BLaER1 treated with 17β-estradiol and CSF1 and Interleukin-3, amounts not matched to agents 10 nM and 100 nM (cell line): ENCODE results near the gene SNX27.
A peak's percentile ranks its signal among the peaks of the same experiment; 100 is the strongest.
"Not testable (repeated sequence)": the region's sequence is repeated elsewhere in the genome, so short reads cannot be mapped to it uniquely, and the experiment has no call there.

Source experiments
- H3K27ac ChIP-seq, 11 experiments: shearing (Covaris generic); formaldehyde crosslinking; 2 replicates each; pipeline ENCODE4 v1.8.1; 2022
- H3K27me3 ChIP-seq, 11 experiments: shearing (Covaris generic); formaldehyde crosslinking; 2 replicates each; pipeline ENCODE4 v1.8.1; 2022
- H3K36me3 ChIP-seq, 11 experiments: shearing (Covaris generic); formaldehyde crosslinking; 2 replicates each; pipeline ENCODE4 v1.8.1; 2022
- H3K4me1 ChIP-seq, 10 experiments: shearing (Covaris generic); formaldehyde crosslinking; 2 replicates each; pipeline ENCODE4 v1.8.1; 2022
- H3K4me2 ChIP-seq, 11 experiments: shearing (Covaris generic); formaldehyde crosslinking; 2 replicates each; pipeline ENCODE4 v1.8.1; 2022
- H3K4me3 ChIP-seq, 10 experiments: shearing (Covaris generic); formaldehyde crosslinking; 2 replicates each; pipeline ENCODE4 v1.8.1; 2022
- H3K9ac ChIP-seq, 11 experiments: shearing (Covaris generic); formaldehyde crosslinking; 2 replicates each; pipeline ENCODE4 v1.8.1; 2022
- H3K9me3 ChIP-seq, 11 experiments: shearing (Covaris generic); formaldehyde crosslinking; replicated peaks in 1 of 11; 2 replicates each; pipeline ENCODE4 v1.8.1; 2022
- H4K20me1 ChIP-seq, 11 experiments: shearing (Covaris generic); formaldehyde crosslinking; 2 replicates each; pipeline ENCODE4 v1.8.1; 2022
- Cebpa-rat ChIP-seq, 11 experiments: shearing (Covaris generic); IDR thresholded peaks; 2 replicates each; pipeline ENCODE4 v1.8.1; 2022

The SNX27 gene

GRCh38 chr1:151661751-151662150 lies 49.9 kb downstream of the SNX27 start:
- Histone ChIP-seq H3K27ac (peak overlapping the region; percentile 52 to 90 (median 80); a peak in 21 of 22 replicates), H3K27me3 (no peaks in the 10 kb centered on the region), H3K36me3 (peaks cover 65 to 90% (median 72%) of the 10 kb centered on the region in 11 experiments), H3K4me3 (peak overlapping the region in 4 of 10 experiments; percentile 1 to 52 (median 14); a peak in 7 of 20 replicates), H3K9ac (peak overlapping the region; percentile 31 to 76 (median 59); a peak in 19 of 22 replicates), H4K20me1 (no peaks in the 10 kb centered on the region), H3K9me3 (peaks cover 0 to 11% (median 0%) of the 10 kb centered on the region in 11 experiments; a peak in 5 of 22 replicates), H3K4me2 (peak overlapping the region; percentile 35 to 88 (median 75)), H3K4me1 (peaks cover 16 to 74% (median 58%) of the 10 kb centered on the region in 10 experiments; a peak in 19 of 20 replicates)
- TF ChIP-seq Cebpa-rat (IDR thresholded peaks at IDR 0.05): no peak

GRCh38 chr1:151668090-151668489 lies 56.2 kb downstream of the SNX27 start:
- TF ChIP-seq Cebpa-rat (IDR thresholded peaks at IDR 0.05): no peak
- Histone ChIP-seq H3K36me3 (peaks cover 61 to 90% (median 67%) of the 10 kb centered on the region in 11 experiments), H3K4me3 (no peak overlapping the region), H3K4me1 (peaks cover 0 to 42% (median 19%) of the 10 kb centered on the region in 10 experiments; a peak in 14 of 20 replicates), H3K27me3 (no peaks in the 10 kb centered on the region), H3K27ac (no peak overlapping the region), H3K9me3 (peaks cover 10 to 23% (median 17%) of the 10 kb centered on the region in 11 experiments; a peak in 21 of 22 replicates), H3K4me2 (no peak overlapping the region), H4K20me1 (peaks cover 0 to 7% (median 0%) of the 10 kb centered on the region in 11 experiments; a peak in 1 of 22 replicates), H3K9ac (no peak overlapping the region)

- not testable (repeated sequence) for H3K27me3 ChIP-seq, H3K27ac ChIP-seq, H3K4me3 ChIP-seq, H4K20me1 ChIP-seq, H3K9ac ChIP-seq
- Histone ChIP-seq H3K9me3 (peaks cover 10 to 22% (median 17%) of the 10 kb centered on the region in 11 experiments; a peak in 21 of 22 replicates), H3K36me3 (peaks cover 56 to 94% (median 74%) of the 10 kb centered on the region in 11 experiments), H3K4me2 (peak overlapping the region in 2 of 11 experiments; percentile 13 to 34; a peak in 2 of 22 replicates), H3K4me1 (peaks cover 0 to 35% (median 13%) of the 10 kb centered on the region in 10 experiments; a peak in 14 of 20 replicates)
These were observed 58.3 kb downstream of the SNX27 start for GRCh38 chr1:151670036-151670675.

GRCh38 chr1:151673407-151673806 lies 61.6 kb downstream of the SNX27 start:
- H3K27me3 ChIP-seq: no peaks in the 10 kb centered on the region

GRCh38 chr1:151680391-151680790 lies 68.5 kb downstream of the SNX27 start:
- H4K20me1 ChIP-seq: no peaks in the 10 kb centered on the region; a peak in 2 of 22 replicates
- no peak overlapping the region for H3K4me3 ChIP-seq
- H3K9ac ChIP-seq: no peak overlapping the region
- no peaks in the 10 kb centered on the region for H3K9me3 ChIP-seq
- no peak for TF ChIP-seq Cebpa-rat (IDR thresholded peaks at IDR 0.05)
- no peaks in the 10 kb centered on the region for H3K27me3 ChIP-seq
- H3K36me3 ChIP-seq: peaks cover 44 to 84% (median 65%) of the 10 kb centered on the region in 11 experiments
- H3K4me1 ChIP-seq: peaks cover 0 to 45% (median 26%) of the 10 kb centered on the region in 10 experiments; a peak in 13 of 20 replicates
- H3K27ac ChIP-seq: peak overlapping the region in 3 of 11 experiments; percentile 8 to 24 (median 14); a peak in 1 of 22 replicates
- peak overlapping the region in 6 of 11 experiments; percentile 50 to 71 (median 66); a peak in 11 of 22 replicates for H3K4me2 ChIP-seq

More at GRCh38 chr1:151673407-151673806, 61.6 kb downstream of the SNX27 start:
- H3K4me1 ChIP-seq: peaks cover 0 to 15% (median 0%) of the 10 kb centered on the region in 10 experiments; a peak in 5 of 20 replicates
- H3K36me3 ChIP-seq: peaks cover 51 to 91% (median 72%) of the 10 kb centered on the region in 11 experiments
- H3K9ac ChIP-seq: no peak overlapping the region
- H4K20me1 ChIP-seq: peaks cover 0 to 8% (median 0%) of the 10 kb centered on the region in 11 experiments; a peak in 3 of 22 replicates
- no peak overlapping the region for H3K27ac ChIP-seq
- TF ChIP-seq Cebpa-rat (IDR thresholded peaks at IDR 0.05): no peak
- H3K4me3 ChIP-seq: no peak overlapping the region
- peaks cover 10 to 22% (median 17%) of the 10 kb centered on the region in 11 experiments; a peak in 21 of 22 replicates for H3K9me3 ChIP-seq
- no peak overlapping the region for H3K4me2 ChIP-seq

GRCh38 chr1:151680826-151681225 lies 69.0 kb downstream of the SNX27 start:
- Histone ChIP-seq H3K4me3 (no peak overlapping the region), H4K20me1 (no peaks in the 10 kb centered on the region; a peak in 3 of 22 replicates), H3K9me3 (no peaks in the 10 kb centered on the region), H3K36me3 (peaks cover 48 to 86% (median 68%) of the 10 kb centered on the region in 11 experiments), H3K27me3 (no peaks in the 10 kb centered on the region), H3K27ac (peak overlapping the region in 2 of 11 experiments; percentile 8 to 24; a peak in 1 of 22 replicates), H3K4me2 (peak overlapping the region in 6 of 11 experiments; percentile 50 to 71 (median 66); a peak in 11 of 22 replicates), H3K4me1 (peaks cover 0 to 45% (median 26%) of the 10 kb centered on the region in 10 experiments; a peak in 13 of 20 replicates), H3K9ac (no peak overlapping the region)
- no peak for TF ChIP-seq Cebpa-rat (IDR thresholded peaks at IDR 0.05)

- Histone ChIP-seq H3K4me3 (no peak overlapping the region), H4K20me1 (no peaks in the 10 kb centered on the region; a peak in 3 of 22 replicates), H3K27me3 (no peaks in the 10 kb centered on the region), H3K4me1 (peaks cover 0 to 45% (median 26%) of the 10 kb centered on the region in 10 experiments; a peak in 13 of 20 replicates), H3K9me3 (no peaks in the 10 kb centered on the region), H3K27ac (peak overlapping the region in 1 of 11 experiments; percentile 27; a peak in 1 of 22 replicates), H3K9ac (no peak overlapping the region), H3K4me2 (peak overlapping the region in 5 of 11 experiments; percentile 4 to 71 (median 69); a peak in 8 of 22 replicates), H3K36me3 (peaks cover 52 to 88% (median 74%) of the 10 kb centered on the region in 11 experiments)
- TF ChIP-seq Cebpa-rat (IDR thresholded peaks at IDR 0.05): no peak
These were observed 70.1 kb downstream of the SNX27 start for GRCh38 chr1:151681923-151682322.

GRCh38 chr1:151682901-151683300 lies 71.1 kb downstream of the SNX27 start:
- peaks cover 59 to 90% (median 70%) of the 10 kb centered on the region in 11 experiments for H3K36me3 ChIP-seq
- peaks cover 0 to 45% (median 26%) of the 10 kb centered on the region in 10 experiments; a peak in 13 of 20 replicates for H3K4me1 ChIP-seq
- H3K27me3 ChIP-seq, H3K9me3 ChIP-seq, H3K4me3 ChIP-seq, H3K27ac ChIP-seq, H3K9ac ChIP-seq, H3K4me2 ChIP-seq, H4K20me1 ChIP-seq: not testable (repeated sequence)

GRCh38 chr1:151684128-151684527 lies 72.3 kb downstream of the SNX27 start:
- Histone ChIP-seq H3K9ac (no peak overlapping the region), H3K4me1 (peaks cover 0 to 35% (median 25%) of the 10 kb centered on the region in 10 experiments; a peak in 13 of 20 replicates), H3K4me3 (no peak overlapping the region), H4K20me1 (no peaks in the 10 kb centered on the region; a peak in 2 of 22 replicates), H3K4me2 (no peak overlapping the region), H3K27ac (no peak overlapping the region), H3K36me3 (peaks cover 50 to 81% (median 67%) of the 10 kb centered on the region in 11 experiments), H3K9me3 (no peaks in the 10 kb centered on the region), H3K27me3 (no peaks in the 10 kb centered on the region)
- no peak for TF ChIP-seq Cebpa-rat (IDR thresholded peaks at IDR 0.05)
